VCaP (cell line): ENCODE data around the gene AKAP7.

Experiments used
- H3K27ac ChIP-seq: fragments of 450-650 bp; 2 replicates; pipeline ENCODE4 v1.5.1; 2017
- CTCF ChIP-seq: fragments of 450-650 bp; conservative IDR thresholded peaks from 2 replicates; pipeline ENCODE4 v1.5.1; 2017; ENCODE audit warnings: mild to moderate bottlenecking, moderate library complexity

The AKAP7 gene

DNA sequence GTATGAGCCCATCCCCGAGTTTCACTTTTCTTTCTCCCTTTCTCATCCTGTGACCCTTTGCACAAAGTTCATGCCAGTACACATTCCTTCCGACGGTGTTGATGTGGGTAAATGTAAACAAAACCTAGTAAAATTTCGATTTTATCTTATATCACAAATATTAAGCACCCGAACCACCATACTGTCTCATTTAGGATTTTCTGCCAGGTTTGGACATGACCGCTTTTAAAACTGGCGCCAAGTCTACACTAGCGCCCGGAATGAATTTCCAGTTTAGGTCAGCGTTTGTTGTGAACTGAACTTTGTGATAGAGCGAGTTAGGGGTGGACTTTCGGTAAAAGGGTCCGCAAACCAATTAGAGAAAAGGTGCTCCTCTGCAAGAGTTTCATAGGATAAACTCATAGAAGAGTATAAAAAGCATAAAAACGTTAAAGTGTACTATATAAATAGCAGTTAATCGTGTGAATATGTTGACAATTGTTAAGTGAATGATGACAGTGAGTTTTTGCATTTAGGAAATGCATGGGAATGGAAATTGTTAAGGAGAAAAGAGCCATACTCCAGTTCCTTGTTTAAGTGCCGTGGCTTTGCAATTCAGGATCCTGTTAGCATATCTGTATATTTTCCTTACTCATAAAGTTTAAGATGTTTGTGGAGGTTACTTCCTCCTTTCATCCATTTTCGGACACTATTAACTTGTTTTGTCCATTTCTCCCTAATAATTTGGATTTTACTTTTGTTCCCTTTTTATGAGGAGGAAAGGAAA, 937 bp downstream of the AKAP7 start:
- TF ChIP-seq CTCF, result no peak

DNA sequence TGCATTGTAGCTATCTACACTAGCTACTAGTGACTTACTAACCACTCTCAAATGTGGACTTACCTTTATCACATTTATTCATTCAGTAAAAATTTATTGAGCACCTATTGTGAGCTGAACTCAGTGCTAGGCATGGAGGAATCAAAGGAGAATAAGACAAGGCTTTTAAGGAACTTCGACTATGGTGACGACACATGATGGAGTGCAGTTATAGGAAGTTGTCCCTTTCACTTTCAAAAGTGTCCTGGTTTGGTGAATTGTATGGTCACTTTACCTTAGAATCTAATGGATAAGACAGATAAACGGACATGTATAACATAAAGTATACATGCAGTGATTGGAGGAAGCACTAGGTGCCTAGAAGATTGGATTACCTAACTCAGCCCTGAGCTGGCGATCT, 4.3 kb downstream of the AKAP7 start:
- TF ChIP-seq CTCF, result no peak
- H3K27ac ChIP-seq, result no peak overlapping the region

More for the DNA sequence above, 937 bp downstream of the AKAP7 start:
- H3K27ac ChIP-seq, result peak overlapping the region; percentile 88

DNA sequence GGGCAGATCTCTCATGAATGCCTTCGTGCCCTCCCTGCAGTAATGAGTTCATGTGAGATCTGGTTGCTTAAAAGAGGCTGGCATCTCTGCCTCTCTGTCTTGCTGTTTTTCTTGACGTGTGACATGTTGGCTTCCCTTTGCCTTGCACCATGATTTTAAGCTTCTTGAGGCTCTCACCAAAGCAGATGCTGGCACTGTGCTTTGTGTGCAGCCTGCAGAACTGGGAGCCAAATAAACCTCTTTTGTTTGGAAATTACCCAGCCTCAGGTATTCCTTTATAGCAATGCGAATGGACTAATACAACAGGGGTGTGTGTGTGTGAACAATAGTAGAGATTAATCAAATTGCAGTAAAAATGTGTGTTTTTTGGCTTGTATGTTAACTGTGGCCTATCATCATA, 8.1 kb downstream of the AKAP7 start:
- TF ChIP-seq CTCF, result no peak
- H3K27ac ChIP-seq, result no peak overlapping the region

- no peak for TF ChIP-seq CTCF
- H3K27ac ChIP-seq, result no peak overlapping the region
These were observed 11.6 kb downstream of the AKAP7 start for GRCh38 chr6:131146865-131147264.

- no peak for TF ChIP-seq CTCF
- no peak overlapping the region for H3K27ac ChIP-seq
These were observed 21.1 kb downstream of the AKAP7 start for GRCh38 chr6:131156411-131156810.

GRCh38 chr6:131159578-131159977, 24.3 kb downstream of the AKAP7 start:
- no peak overlapping the region for H3K27ac ChIP-seq
- TF ChIP-seq CTCF, result no peak

- no peak overlapping the region for H3K27ac ChIP-seq
- TF ChIP-seq CTCF, result no peak
These were observed 25.0 kb downstream of the AKAP7 start for GRCh38 chr6:131160254-131160758.
